ENCODE measurements around the gene CNTNAP2.

DNA sequence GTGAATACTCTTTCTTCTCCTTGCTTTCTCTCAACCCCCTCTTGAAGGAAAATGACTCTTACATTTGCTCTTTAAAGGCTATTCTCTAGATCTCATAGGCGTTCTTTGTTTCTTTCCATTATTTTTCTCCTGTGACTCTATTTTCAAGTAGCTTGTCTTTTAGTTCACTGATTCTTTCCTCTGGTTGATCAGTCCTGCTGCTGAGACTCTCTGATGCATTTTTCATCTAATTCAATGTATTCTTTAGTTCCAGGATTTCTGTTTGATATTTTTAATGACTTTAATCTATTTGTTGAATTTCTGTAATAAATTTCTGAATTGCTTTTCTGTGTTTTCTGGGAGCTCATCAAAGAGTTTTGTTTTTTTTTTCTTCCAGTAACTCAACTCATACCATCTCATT, 397.7 kb downstream of the CNTNAP2 start:
- TF ChIP-seq, protein P1, sequence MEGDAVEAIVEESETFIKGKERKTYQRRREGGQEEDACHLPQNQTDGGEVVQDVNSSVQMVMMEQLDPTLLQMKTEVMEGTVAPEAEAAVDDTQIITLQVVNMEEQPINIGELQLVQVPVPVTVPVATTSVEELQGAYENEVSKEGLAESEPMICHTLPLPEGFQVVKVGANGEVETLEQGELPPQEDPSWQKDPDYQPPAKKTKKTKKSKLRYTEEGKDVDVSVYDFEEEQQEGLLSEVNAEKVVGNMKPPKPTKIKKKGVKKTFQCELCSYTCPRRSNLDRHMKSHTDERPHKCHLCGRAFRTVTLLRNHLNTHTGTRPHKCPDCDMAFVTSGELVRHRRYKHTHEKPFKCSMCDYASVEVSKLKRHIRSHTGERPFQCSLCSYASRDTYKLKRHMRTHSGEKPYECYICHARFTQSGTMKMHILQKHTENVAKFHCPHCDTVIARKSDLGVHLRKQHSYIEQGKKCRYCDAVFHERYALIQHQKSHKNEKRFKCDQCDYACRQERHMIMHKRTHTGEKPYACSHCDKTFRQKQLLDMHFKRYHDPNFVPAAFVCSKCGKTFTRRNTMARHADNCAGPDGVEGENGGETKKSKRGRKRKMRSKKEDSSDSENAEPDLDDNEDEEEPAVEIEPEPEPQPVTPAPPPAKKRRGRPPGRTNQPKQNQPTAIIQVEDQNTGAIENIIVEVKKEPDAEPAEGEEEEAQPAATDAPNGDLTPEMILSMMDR (conservative IDR thresholded peaks at IDR 0.05 in 1 of 2, IDR thresholded peaks at IDR 0.05 in 1 of 2; ENCODE audit: low read depth in 1 of 2, low read length in 2 of 2) = no peak
- no peak for TF ChIP-seq EZH2 (IDR thresholded peaks at IDR 0.05; ENCODE audit: low read length, missing control alignments)

Data from fibroblast of lung (primary cell).